GM12878 (cell line): Measurements from ENCODE around the gene FBLIM1.
"Not testable (repeated sequence)": the region's sequence is repeated elsewhere in the genome, so short reads cannot be mapped to it uniquely, and the experiment has no call there.

Source experiments
- CREB1 ChIP-seq: IDR thresholded peaks from 2 replicates; pipeline ENCODE4 v1.6.1; 2012; ENCODE audit warnings: low read depth, mild to moderate bottlenecking, inconsistent platforms
- POLR2A ChIP-seq: IDR thresholded peaks from 2 replicates; pipeline ENCODE4 v1.6.1; 2011; ENCODE audit warnings: low read depth, mild to moderate bottlenecking, low read length
- REST ChIP-seq: IDR thresholded peaks from 2 replicates; pipeline ENCODE4 v1.6.1; 2012; ENCODE audit warnings: mild to moderate bottlenecking, low read depth, low read length

- not testable (repeated sequence) for TF ChIP-seq POLR2A, CREB1, REST
These were observed 49.0 kb downstream of the FBLIM1 start, which contains the start of gene UQCRHL for GRCh38 chr1:15807549-15807948.
